ENCODE measurements around the gene BTBD1. TPM values are rescaled to one million over a fixed set of nuclear protein-coding genes. Genes with fewer than 3 reads are reported as not detected.

The BTBD1 gene
- total RNA-seq, 1 experiment from 2014 or later, result 83.9 TPM

- Histone ChIP-seq H3F3A (ENCODE audit: low read length, unreplicated experiment) (no peaks in the 10 kb centered on the region), H3K9me3 (ENCODE audit: low read length) (no peaks in the 10 kb centered on the region), H3K27me3 (ENCODE audit: low read length) (no peaks in the 10 kb centered on the region), H3K4me1 (ENCODE audit: insufficient read depth, low read length) (peaks cover 20% of the 10 kb centered on the region), H3K27ac (ENCODE audit: low read length) (peak overlapping the region; percentile 53), H3K36me3 (ENCODE audit: low read depth, low read length) (0 out of 2 replicates have a peak, but pooled peaks cover 3% of the 10 kb centered on the region), H2AFZ (ENCODE audit: low read length) (peak overlapping the region; percentile 78), H4K20me1 (ENCODE audit: low read length) (peaks cover 32% of the 10 kb centered on the region), H3K9ac (ENCODE audit: low read length) (peak overlapping the region; percentile 85), H3K79me2 (ENCODE audit: low read length) (peaks cover 44% of the 10 kb centered on the region), H3K4me2 (ENCODE audit: low read length) (peak overlapping the region; percentile 86), H3K9me2 (replicated peaks; ENCODE audit: low read length) (no peaks in the 10 kb centered on the region), H3K4me3 (ENCODE audit: low read length) (peak overlapping the region; percentile 79)
- ATAC-seq, result no peak
- DNase-seq, result no peak
- no TSS peak for BruUV-seq (replicated peaks)
- intact Hi-C loops (cut with micrococcal nuclease), result loop anchor here (5.0 kb wide), 1 partner anchor 140 kb away; the partner anchor contains the start of gene HDGFL3
- TF ChIP-seq EZH2phosphoT487 (IDR thresholded peaks at IDR 0.05; ENCODE audit: borderline replicate concordance, low read length) (no peak), EZH2 (IDR thresholded peaks at IDR 0.05; ENCODE audit: low read length, unreplicated experiment) (no peak), CTCF (conservative IDR thresholded peaks at IDR 0.05; ENCODE audit: low read depth, low read length) (no peak)
- POLR2A ChIA-PET (ENCODE audit: unreplicated experiment), result interaction anchor here (0.6 kb wide), 1 partner anchor 18 kb away, joined by 3 read pairs; no protein-coding TSS in a partner anchor
- CTCF ChIA-PET, result no interaction called here
Measured at GRCh38 chr15:83067638-83067962, 548 bp upstream of the BTBD1 start.

- POLR2A ChIA-PET (ENCODE audit: unreplicated experiment), result interaction anchor here (0.6 kb wide), 1 partner anchor 315 kb away, joined by 3 read pairs; no protein-coding TSS in a partner anchor
Measured at GRCh38 chr15:83066034-83066733, 868 bp downstream of the BTBD1 start.

More at GRCh38 chr15:83066034-83066733, 868 bp downstream of the BTBD1 start:
- Histone ChIP-seq H3K4me3 (ENCODE audit: low read length) (peak overlapping the region; percentile 79), H2AFZ (ENCODE audit: low read length) (peak overlapping the region; percentile 78; the same call in 1 of the 2 replicates), H3K9me3 (ENCODE audit: low read length) (no peaks in the 10 kb centered on the region), H3K4me1 (ENCODE audit: insufficient read depth, low read length) (peaks cover 20% of the 10 kb centered on the region), H3K79me2 (ENCODE audit: low read length) (peaks cover 58% of the 10 kb centered on the region), H3K36me3 (ENCODE audit: low read depth, low read length) (peaks cover 13% of the 10 kb centered on the region), H3K9me2 (replicated peaks; ENCODE audit: low read length) (no peaks in the 10 kb centered on the region), H3K4me2 (ENCODE audit: low read length) (peak overlapping the region; percentile 86), H3K27me3 (ENCODE audit: low read length) (no peaks in the 10 kb centered on the region), H3K9ac (ENCODE audit: low read length) (peak overlapping the region; percentile 85), H3F3A (ENCODE audit: low read length, unreplicated experiment) (no peaks in the 10 kb centered on the region), H4K20me1 (ENCODE audit: low read length) (peaks cover 45% of the 10 kb centered on the region), H3K27ac (ENCODE audit: low read length) (peak overlapping the region; percentile 63)
- peak; percentile 13 for DNase-seq
- ATAC-seq, result no peak
- BruUV-seq (replicated peaks), result no TSS peak
- no peak for TF ChIP-seq EZH2phosphoT487 (IDR thresholded peaks at IDR 0.05; ENCODE audit: borderline replicate concordance, low read length)
- no peak for TF ChIP-seq EZH2 (IDR thresholded peaks at IDR 0.05; ENCODE audit: low read length, unreplicated experiment)
- TF ChIP-seq CTCF (conservative IDR thresholded peaks at IDR 0.05; ENCODE audit: low read depth, low read length), result no peak
- CTCF ChIA-PET, result interaction anchor here (0.7 to 1.0 kb wide), 2 partner anchors 52 to 749 kb away, joined by 3 read pairs; no protein-coding TSS in a partner anchor
- intact Hi-C loops (cut with micrococcal nuclease), result loop anchor here (5.0 kb wide), 1 partner anchor 141 kb away; the partner anchor contains the start of gene HDGFL3
